Activated T-helper 17 cell treated with anti-CD3 and anti-CD28 coated beads, Interleukin-2, amount 50 U/mL, for 72 hours (primary cell): ENCODE measurements around the gene DNM2. TPM values are rescaled to one million over a fixed set of nuclear protein-coding genes. Genes with fewer than 3 reads are reported as not detected.
"Not testable (repeated sequence)": the region's sequence is repeated elsewhere in the genome, so short reads cannot be mapped to it uniquely, and the experiment has no call there.

ENCODE experiments used
- ATAC-seq: fragments of 150-1000 bp; cut with Tn5 transposase; replicated peaks from 2 replicates; pipeline ENCODE4 v1.10.0; 2021; ENCODE audit warnings: mild to moderate bottlenecking, moderate library complexity
- H3K27ac Mint-ChIP-seq: one replicate; pipeline ENCODE4 v1.8.0; 2022; ENCODE audit warnings: mixed read lengths
- H3K27me3 Mint-ChIP-seq: one replicate; pipeline ENCODE4 v1.8.0; 2022; ENCODE audit warnings: mixed read lengths
- H3K36me3 Mint-ChIP-seq: one replicate; pipeline ENCODE4 v1.8.0; 2022; ENCODE audit warnings: low read depth, mild to moderate bottlenecking, mixed read lengths
- H3K4me1 Mint-ChIP-seq: one replicate; pipeline ENCODE4 v1.8.0; 2022; ENCODE audit warnings: mixed read lengths
- H3K4me3 Mint-ChIP-seq: one replicate; pipeline ENCODE4 v1.8.0; 2022; ENCODE audit warnings: mild to moderate bottlenecking, mixed read lengths
- H3K9me3 Mint-ChIP-seq: one replicate; pipeline ENCODE4 v1.8.0; 2022; ENCODE audit warnings: mixed read lengths
- total RNA-seq, 2 donors: library from RNA; stranded (reverse); gene quantifications; one replicate each; pipeline ENCODE4 v1.2.3, GENCODE V29; 2022

DNM2 gene
- total RNA-seq, 2 donors from 2014 or later = 185 to 209 TPM

GRCh38 chr19:10748927-10749434 lies 31.1 kb downstream of the DNM2 start:
- peak; percentile 42 for ATAC-seq
- no peaks in the 10 kb centered on the region for H3K36me3 Mint-ChIP-seq

GRCh38 chr19:10749435-10750384 lies 31.8 kb downstream of the DNM2 start:
- H3K27me3 Mint-ChIP-seq = no peaks in the 10 kb centered on the region
- no peak overlapping the region for H3K4me3 Mint-ChIP-seq
- no peak for ATAC-seq
- H3K36me3 Mint-ChIP-seq = no peaks in the 10 kb centered on the region
- H3K4me1 Mint-ChIP-seq = peaks cover 32% of the 10 kb centered on the region
- peak overlapping the region; percentile 90 for H3K27ac Mint-ChIP-seq
- no peaks in the 10 kb centered on the region for H3K9me3 Mint-ChIP-seq

More at GRCh38 chr19:10748927-10749434, 31.1 kb downstream of the DNM2 start:
- H3K9me3 Mint-ChIP-seq = no peaks in the 10 kb centered on the region
- H3K27me3 Mint-ChIP-seq = no peaks in the 10 kb centered on the region
- H3K4me3 Mint-ChIP-seq = no peak overlapping the region
- H3K27ac Mint-ChIP-seq = peak overlapping the region; percentile 90
- peaks cover 28% of the 10 kb centered on the region for H3K4me1 Mint-ChIP-seq

- Mint-ChIP-seq H3K9me3 (no peaks in the 10 kb centered on the region), H3K4me3 (no peak overlapping the region), H3K36me3 (no peaks in the 10 kb centered on the region), H3K27ac (peak overlapping the region; percentile 73), H3K27me3 (no peaks in the 10 kb centered on the region), H3K4me1 (peaks cover 37% of the 10 kb centered on the region)
- ATAC-seq = no peak
These were observed 33.5 kb downstream of the DNM2 start for GRCh38 chr19:10751109-10751953.

- Mint-ChIP-seq H3K27me3 (no peaks in the 10 kb centered on the region), H3K27ac (peak overlapping the region; percentile 79), H3K9me3 (no peaks in the 10 kb centered on the region), H3K4me1 (peaks cover 45% of the 10 kb centered on the region), H3K4me3 (no peak overlapping the region), H3K36me3 (no peaks in the 10 kb centered on the region)
- ATAC-seq = no peak
These were observed 34.5 kb downstream of the DNM2 start for GRCh38 chr19:10752237-10752912.

GRCh38 chr19:10752913-10753704 lies 35.2 kb downstream of the DNM2 start:
- no peaks in the 10 kb centered on the region for H3K9me3 Mint-ChIP-seq
- H3K4me3 Mint-ChIP-seq = no peak overlapping the region
- peaks cover 41% of the 10 kb centered on the region for H3K4me1 Mint-ChIP-seq
- no peaks in the 10 kb centered on the region for H3K36me3 Mint-ChIP-seq
- peak overlapping the region; percentile 79 for H3K27ac Mint-ChIP-seq
- H3K27me3 Mint-ChIP-seq = no peaks in the 10 kb centered on the region
- no peak for ATAC-seq

- Mint-ChIP-seq H3K36me3 (peaks cover 19% of the 10 kb centered on the region), H3K4me1 (peaks cover 54% of the 10 kb centered on the region), H3K9me3 (no peaks in the 10 kb centered on the region), H3K27me3 (no peaks in the 10 kb centered on the region), H3K27ac (peak overlapping the region; percentile 64), H3K4me3 (peak overlapping the region; percentile 23)
- ATAC-seq = no peak
These were observed 38.5 kb downstream of the DNM2 start for GRCh38 chr19:10756371-10756770.

- Mint-ChIP-seq H3K36me3 (peaks cover 24% of the 10 kb centered on the region), H3K27me3 (no peaks in the 10 kb centered on the region), H3K4me1 (peaks cover 57% of the 10 kb centered on the region), H3K27ac (peak overlapping the region; percentile 64), H3K4me3 (peak overlapping the region; percentile 23), H3K9me3 (no peaks in the 10 kb centered on the region)
- no peak for ATAC-seq
These were observed 38.9 kb downstream of the DNM2 start for GRCh38 chr19:10756791-10757190.

- H3K9me3 Mint-ChIP-seq, ATAC-seq, H3K4me3 Mint-ChIP-seq, H3K27me3 Mint-ChIP-seq, H3K27ac Mint-ChIP-seq: not testable (repeated sequence)
- Mint-ChIP-seq H3K36me3 (peaks cover 35% of the 10 kb centered on the region), H3K4me1 (peaks cover 61% of the 10 kb centered on the region)
These were observed 40.2 kb downstream of the DNM2 start for GRCh38 chr19:10758050-10758449.

GRCh38 chr19:10758978-10759377 lies 41.1 kb downstream of the DNM2 start:
- Mint-ChIP-seq H3K4me1 (peaks cover 65% of the 10 kb centered on the region), H3K27me3 (no peaks in the 10 kb centered on the region), H3K36me3 (peaks cover 35% of the 10 kb centered on the region), H3K27ac (peak overlapping the region; percentile 91), H3K9me3 (no peaks in the 10 kb centered on the region), H3K4me3 (peak overlapping the region; percentile 84)
- ATAC-seq = no peak

- Mint-ChIP-seq H3K27ac (peak overlapping the region; percentile 91), H3K4me1 (peaks cover 56% of the 10 kb centered on the region), H3K36me3 (peaks cover 35% of the 10 kb centered on the region), H3K9me3 (no peaks in the 10 kb centered on the region), H3K27me3 (no peaks in the 10 kb centered on the region), H3K4me3 (peak overlapping the region; percentile 84)
- ATAC-seq = peak; percentile 58
These were observed 42.5 kb downstream of the DNM2 start for GRCh38 chr19:10760273-10760944.

GRCh38 chr19:10761443-10762250 lies 43.8 kb downstream of the DNM2 start:
- H3K36me3 Mint-ChIP-seq = peaks cover 35% of the 10 kb centered on the region

GRCh38 chr19:10762656-10763055 lies 44.8 kb downstream of the DNM2 start:
- no peak for ATAC-seq
- no peaks in the 10 kb centered on the region for H3K27me3 Mint-ChIP-seq
- peak overlapping the region; percentile 83 for H3K27ac Mint-ChIP-seq
- H3K36me3 Mint-ChIP-seq = peaks cover 35% of the 10 kb centered on the region
- peaks cover 45% of the 10 kb centered on the region for H3K4me1 Mint-ChIP-seq
- H3K9me3 Mint-ChIP-seq = no peaks in the 10 kb centered on the region
- peak overlapping the region; percentile 84 for H3K4me3 Mint-ChIP-seq

More at GRCh38 chr19:10761443-10762250, 43.8 kb downstream of the DNM2 start:
- Mint-ChIP-seq H3K27ac (peak overlapping the region; percentile 83), H3K4me3 (peak overlapping the region; percentile 84), H3K4me1 (peaks cover 49% of the 10 kb centered on the region), H3K27me3 (no peaks in the 10 kb centered on the region), H3K9me3 (no peaks in the 10 kb centered on the region)
- ATAC-seq = no peak
